GM23338 (cell line): Measurements from ENCODE around the gene PTPRN2. TPM values are rescaled to one million over a fixed set of nuclear protein-coding genes. Genes with fewer than 3 reads are reported as not detected.

Experiments
- ATAC-seq: fragments of 200-7000 bp; cut with Tn5 transposase; 3 replicates; pipeline ENCODE4 v1.9.1; 2020
- DNase-seq: peaks from one replicate; pipeline ENCODE4 v3.0.0-alpha.2; 2015; ENCODE audit warnings: low spot score
- H2AFZ ChIP-seq: fragments of 200-600 bp; sonication (generic); 2 replicates; pipeline ENCODE4 v1.8.0; 2016; ENCODE audit warnings: antibody characterized with exemption, mild to moderate bottlenecking, moderate library complexity
- H3F3A ChIP-seq: fragments of 200-600 bp; sonication (generic); replicated peaks from 2 replicates; pipeline ENCODE4 v1.8.0; 2017; ENCODE audit warnings: antibody characterized with exemption, mixed run types, low read depth
- H3K27ac ChIP-seq: fragments of 200-600 bp; sonication (generic); 2 replicates; pipeline ENCODE4 v1.6.1; 2016; ENCODE audit warnings: low read depth
- H3K27me3 ChIP-seq: fragments of 200-600 bp; sonication (generic); 2 replicates; pipeline ENCODE4 v1.8.0; 2016; ENCODE audit warnings: mild to moderate bottlenecking, mixed run types, moderate library complexity; ENCODE audit not compliant: insufficient read depth
- H3K36me3 ChIP-seq: fragments of 200-600 bp; sonication (generic); 2 replicates; pipeline ENCODE4 v1.8.0; 2016; ENCODE audit warnings: mild to moderate bottlenecking; ENCODE audit not compliant: insufficient read depth
- H3K4me1 ChIP-seq: fragments of 200-600 bp; sonication (generic); 2 replicates; pipeline ENCODE4 v1.8.0; 2016; ENCODE audit warnings: mild to moderate bottlenecking, moderate library complexity; ENCODE audit not compliant: insufficient read depth
- H3K4me2 ChIP-seq: fragments of 200-600 bp; sonication (generic); 2 replicates; pipeline ENCODE4 v1.7.1; 2017; ENCODE audit warnings: mixed run types
- H3K4me3 ChIP-seq: fragments of 200-600 bp; sonication (generic); 2 replicates; pipeline ENCODE4 v1.6.1; 2016; ENCODE audit warnings: mixed run types
- H3K79me2 ChIP-seq: fragments of 200-600 bp; sonication (generic); replicated peaks from 2 replicates; pipeline ENCODE4 v1.8.0; 2017; ENCODE audit warnings: mild to moderate bottlenecking; ENCODE audit not compliant: insufficient read depth
- H3K9me2 ChIP-seq: fragments of 200-600 bp; sonication (generic); 2 replicates; pipeline ENCODE4 v1.8.0; 2017; ENCODE audit not compliant: insufficient read depth
- H4K20me1 ChIP-seq: fragments of 200-600 bp; sonication (generic); replicated peaks from 2 replicates; pipeline ENCODE4 v1.8.0; 2017; ENCODE audit warnings: mild to moderate bottlenecking; ENCODE audit not compliant: insufficient read depth
- H3K27ac Mint-ChIP-seq: 2 replicates; pipeline ENCODE4 v1.8.0; 2020; ENCODE audit warnings: inconsistent platforms, mild to moderate bottlenecking, moderate library complexity, mixed read lengths
- H3K27me3 Mint-ChIP-seq: 3 replicates; pipeline ENCODE4 v1.8.0; 2022; ENCODE audit warnings: low read depth, mild to moderate bottlenecking, moderate library complexity, mixed read lengths, inconsistent platforms; ENCODE audit not compliant: insufficient read depth, poor library complexity
- H3K36me3 Mint-ChIP-seq: 3 replicates; pipeline ENCODE4 v1.8.0; 2021; ENCODE audit warnings: low read depth, mild to moderate bottlenecking, inconsistent platforms, moderate library complexity, mixed read lengths
- H3K4me1 Mint-ChIP-seq: 3 replicates; pipeline ENCODE4 v1.8.0; 2020; ENCODE audit warnings: mild to moderate bottlenecking, inconsistent platforms, mixed read lengths
- H3K4me3 Mint-ChIP-seq: 3 replicates; pipeline ENCODE4 v1.8.0; 2021; ENCODE audit warnings: moderate library complexity, mild to moderate bottlenecking, inconsistent platforms, mixed read lengths
- H3K9me3 Mint-ChIP-seq: 3 replicates; pipeline ENCODE4 v1.8.0; 2020; ENCODE audit warnings: moderate library complexity, mild to moderate bottlenecking, inconsistent platforms, mixed read lengths
- EZH2 ChIP-seq: fragments of 200-600 bp; sonication (generic); IDR thresholded peaks from one replicate; pipeline ENCODE4 v1.8.0; 2017; ENCODE audit warnings: antibody characterized with exemption, mild to moderate bottlenecking, low read depth; ENCODE audit not compliant: unreplicated experiment
- EZH2phosphoT487 ChIP-seq: fragments of 200-600 bp; sonication (generic); IDR thresholded peaks from one replicate; pipeline ENCODE4 v1.8.1; 2018; ENCODE audit warnings: antibody characterized with exemption; ENCODE audit not compliant: unreplicated experiment
- JUNB ChIP-seq: IDR thresholded peaks from one replicate; pipeline ENCODE4 v1.6.1; 2016; ENCODE audit warnings: antibody characterized with exemption; ENCODE audit not compliant: unreplicated experiment
- NANOG ChIP-seq: IDR thresholded peaks from 2 replicates; pipeline ENCODE4 v1.6.1; 2016; ENCODE audit warnings: antibody characterized with exemption, borderline replicate concordance
- POLR2AphosphoS5 ChIP-seq: IDR thresholded peaks from 2 replicates; pipeline ENCODE4 v1.6.1; 2016; ENCODE audit warnings: antibody characterized with exemption, low read depth
- STAT1 ChIP-seq: IDR thresholded peaks from one replicate; pipeline ENCODE4 v1.6.1; 2016; ENCODE audit warnings: antibody characterized with exemption; ENCODE audit not compliant: unreplicated experiment
- ZNF114 ChIP-seq: fragments of 250-450 bp; sonication (Bioruptor Pico); IDR thresholded peaks from 2 replicates; pipeline ENCODE4 v1.5.0; 2020; ENCODE audit warnings: mild to moderate bottlenecking, moderate library complexity
- ZNF331 ChIP-seq: fragments of 250-450 bp; sonication (Bioruptor Pico); IDR thresholded peaks from 2 replicates; pipeline ENCODE4 v1.5.0; 2020; ENCODE audit warnings: low read depth, mild to moderate bottlenecking, moderate library complexity
- polyA plus RNA-seq: library from polyadenylated mRNA; unstranded; fragments of >200 nt; fragmentation: Nextera tagmentation; extraction: Ambion mirVana; gene quantifications from 2 replicates; pipeline ENCODE4 v1.2.1, GENCODE V29; 2016
- total RNA-seq: library from RNA; depleted of rRNA; stranded (reverse); fragments of >200 nt; shearing (Covaris generic); gene quantifications from 2 replicates; pipeline ENCODE4 v1.2.3, GENCODE V29; 2014
- TF ChIP-seq, protein P1 (sequence below): fragments of 250-450 bp; sonication (Bioruptor Pico); IDR thresholded peaks from 2 replicates; pipeline ENCODE4 v1.5.0; 2020; ENCODE audit warnings: mild to moderate bottlenecking, moderate library complexity
- TF ChIP-seq, protein P2 (sequence below): IDR thresholded peaks from 2 replicates; pipeline ENCODE4 v1.6.1; 2016; ENCODE audit warnings: antibody characterized with exemption
- TF ChIP-seq, protein P3 (sequence below), 2 experiments: fragments of 200-600 bp in 1 of 2; sonication (generic) in 1 of 2; conservative IDR thresholded peaks; 2 replicates each; pipeline versions ENCODE4 v1.5.1 to v1.6.1; 2016 to 2017; ENCODE audit warnings: antibody characterized with exemption in 2 of 2, low read depth in 2 of 2, mild to moderate bottlenecking in 2 of 2, moderate library complexity in 1 of 2
- TF ChIP-seq, protein P4 (sequence below): IDR thresholded peaks from one replicate; pipeline ENCODE4 v1.6.1; 2018; ENCODE audit warnings: antibody characterized with exemption; ENCODE audit not compliant: unreplicated experiment

Gene PTPRN2
- total and polyA plus RNA-seq, 2 experiments from 2014 or later = 0.87 to 4.0 TPM

DNA sequence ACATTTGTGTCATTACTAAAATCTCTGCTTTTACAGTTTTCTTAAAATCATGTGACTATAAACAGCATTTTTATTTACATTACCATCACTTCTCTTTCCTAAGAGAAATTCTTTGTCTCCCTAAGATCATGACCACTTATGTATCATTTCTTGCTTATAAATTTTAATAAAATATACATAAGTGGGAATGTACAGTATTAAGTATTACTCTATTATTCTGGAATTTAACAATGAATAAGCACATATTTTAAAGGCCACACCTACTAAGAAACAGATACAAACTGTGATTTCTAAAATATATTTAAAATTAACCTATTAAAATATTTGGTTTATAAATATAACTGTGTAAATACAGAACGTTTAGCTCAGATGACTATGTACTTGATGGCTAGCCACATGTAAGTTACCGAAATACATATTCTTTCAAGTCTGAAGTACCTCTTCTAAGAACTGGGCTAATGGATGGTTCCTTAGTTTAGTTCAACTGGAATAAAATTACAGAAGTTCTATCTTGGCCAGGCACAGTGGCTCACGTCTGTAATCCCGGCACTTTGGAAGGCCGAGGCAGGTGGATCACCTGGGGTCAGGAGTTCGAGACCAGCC, 33.3 kb upstream of the PTPRN2 start (continued):
- TF ChIP-seq, protein P1, sequence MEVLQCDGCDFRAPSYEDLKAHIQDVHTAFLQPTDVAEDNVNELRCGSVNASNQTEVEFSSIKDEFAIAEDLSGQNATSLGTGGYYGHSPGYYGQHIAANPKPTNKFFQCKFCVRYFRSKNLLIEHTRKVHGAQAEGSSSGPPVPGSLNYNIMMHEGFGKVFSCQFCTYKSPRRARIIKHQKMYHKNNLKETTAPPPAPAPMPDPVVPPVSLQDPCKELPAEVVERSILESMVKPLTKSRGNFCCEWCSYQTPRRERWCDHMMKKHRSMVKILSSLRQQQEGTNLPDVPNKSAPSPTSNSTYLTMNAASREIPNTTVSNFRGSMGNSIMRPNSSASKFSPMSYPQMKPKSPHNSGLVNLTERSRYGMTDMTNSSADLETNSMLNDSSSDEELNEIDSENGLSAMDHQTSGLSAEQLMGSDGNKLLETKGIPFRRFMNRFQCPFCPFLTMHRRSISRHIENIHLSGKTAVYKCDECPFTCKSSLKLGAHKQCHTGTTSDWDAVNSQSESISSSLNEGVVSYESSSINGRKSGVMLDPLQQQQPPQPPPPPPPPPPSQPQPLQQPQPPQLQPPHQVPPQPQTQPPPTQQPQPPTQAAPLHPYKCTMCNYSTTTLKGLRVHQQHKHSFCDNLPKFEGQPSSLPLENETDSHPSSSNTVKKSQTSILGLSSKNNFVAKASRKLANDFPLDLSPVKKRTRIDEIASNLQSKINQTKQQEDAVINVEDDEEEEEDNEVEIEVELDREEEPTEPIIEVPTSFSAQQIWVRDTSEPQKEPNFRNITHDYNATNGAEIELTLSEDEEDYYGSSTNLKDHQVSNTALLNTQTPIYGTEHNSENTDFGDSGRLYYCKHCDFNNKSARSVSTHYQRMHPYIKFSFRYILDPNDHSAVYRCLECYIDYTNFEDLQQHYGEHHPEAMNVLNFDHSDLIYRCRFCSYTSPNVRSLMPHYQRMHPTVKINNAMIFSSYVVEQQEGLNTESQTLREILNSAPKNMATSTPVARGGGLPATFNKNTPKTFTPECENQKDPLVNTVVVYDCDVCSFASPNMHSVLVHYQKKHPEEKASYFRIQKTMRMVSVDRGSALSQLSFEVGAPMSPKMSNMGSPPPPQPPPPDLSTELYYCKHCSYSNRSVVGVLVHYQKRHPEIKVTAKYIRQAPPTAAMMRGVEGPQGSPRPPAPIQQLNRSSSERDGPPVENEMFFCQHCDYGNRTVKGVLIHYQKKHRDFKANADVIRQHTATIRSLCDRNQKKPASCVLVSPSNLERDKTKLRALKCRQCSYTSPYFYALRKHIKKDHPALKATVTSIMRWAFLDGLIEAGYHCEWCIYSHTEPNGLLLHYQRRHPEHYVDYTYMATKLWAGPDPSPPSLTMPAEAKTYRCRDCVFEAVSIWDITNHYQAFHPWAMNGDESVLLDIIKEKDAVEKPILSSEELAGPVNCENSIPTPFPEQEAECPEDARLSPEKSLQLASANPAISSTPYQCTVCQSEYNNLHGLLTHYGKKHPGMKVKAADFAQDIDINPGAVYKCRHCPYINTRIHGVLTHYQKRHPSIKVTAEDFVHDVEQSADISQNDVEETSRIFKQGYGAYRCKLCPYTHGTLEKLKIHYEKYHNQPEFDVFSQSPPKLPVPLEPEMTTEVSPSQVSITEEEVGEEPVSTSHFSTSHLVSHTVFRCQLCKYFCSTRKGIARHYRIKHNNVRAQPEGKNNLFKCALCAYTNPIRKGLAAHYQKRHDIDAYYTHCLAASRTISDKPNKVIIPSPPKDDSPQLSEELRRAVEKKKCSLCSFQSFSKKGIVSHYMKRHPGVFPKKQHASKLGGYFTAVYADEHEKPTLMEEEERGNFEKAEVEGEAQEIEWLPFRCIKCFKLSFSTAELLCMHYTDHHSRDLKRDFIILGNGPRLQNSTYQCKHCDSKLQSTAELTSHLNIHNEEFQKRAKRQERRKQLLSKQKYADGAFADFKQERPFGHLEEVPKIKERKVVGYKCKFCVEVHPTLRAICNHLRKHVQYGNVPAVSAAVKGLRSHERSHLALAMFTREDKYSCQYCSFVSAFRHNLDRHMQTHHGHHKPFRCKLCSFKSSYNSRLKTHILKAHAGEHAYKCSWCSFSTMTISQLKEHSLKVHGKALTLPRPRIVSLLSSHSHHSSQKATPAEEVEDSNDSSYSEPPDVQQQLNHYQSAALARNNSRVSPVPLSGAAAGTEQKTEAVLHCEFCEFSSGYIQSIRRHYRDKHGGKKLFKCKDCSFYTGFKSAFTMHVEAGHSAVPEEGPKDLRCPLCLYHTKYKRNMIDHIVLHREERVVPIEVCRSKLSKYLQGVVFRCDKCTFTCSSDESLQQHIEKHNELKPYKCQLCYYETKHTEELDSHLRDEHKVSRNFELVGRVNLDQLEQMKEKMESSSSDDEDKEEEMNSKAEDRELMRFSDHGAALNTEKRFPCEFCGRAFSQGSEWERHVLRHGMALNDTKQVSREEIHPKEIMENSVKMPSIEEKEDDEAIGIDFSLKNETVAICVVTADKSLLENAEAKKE (CRISPR knock-in tag) = no peak
- TF ChIP-seq NANOG = no peak
- TF ChIP-seq ZNF114 (CRISPR knock-in tag) = no peak
- TF ChIP-seq STAT1 = no peak
- TF ChIP-seq POLR2AphosphoS5 = no peak
- no peak for TF ChIP-seq EZH2phosphoT487
- TF ChIP-seq, protein P2, sequence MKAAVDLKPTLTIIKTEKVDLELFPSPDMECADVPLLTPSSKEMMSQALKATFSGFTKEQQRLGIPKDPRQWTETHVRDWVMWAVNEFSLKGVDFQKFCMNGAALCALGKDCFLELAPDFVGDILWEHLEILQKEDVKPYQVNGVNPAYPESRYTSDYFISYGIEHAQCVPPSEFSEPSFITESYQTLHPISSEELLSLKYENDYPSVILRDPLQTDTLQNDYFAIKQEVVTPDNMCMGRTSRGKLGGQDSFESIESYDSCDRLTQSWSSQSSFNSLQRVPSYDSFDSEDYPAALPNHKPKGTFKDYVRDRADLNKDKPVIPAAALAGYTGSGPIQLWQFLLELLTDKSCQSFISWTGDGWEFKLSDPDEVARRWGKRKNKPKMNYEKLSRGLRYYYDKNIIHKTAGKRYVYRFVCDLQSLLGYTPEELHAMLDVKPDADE = no peak
- TF ChIP-seq ZNF331 (CRISPR knock-in tag) = no peak
- no peak for TF ChIP-seq JUNB

DNA sequence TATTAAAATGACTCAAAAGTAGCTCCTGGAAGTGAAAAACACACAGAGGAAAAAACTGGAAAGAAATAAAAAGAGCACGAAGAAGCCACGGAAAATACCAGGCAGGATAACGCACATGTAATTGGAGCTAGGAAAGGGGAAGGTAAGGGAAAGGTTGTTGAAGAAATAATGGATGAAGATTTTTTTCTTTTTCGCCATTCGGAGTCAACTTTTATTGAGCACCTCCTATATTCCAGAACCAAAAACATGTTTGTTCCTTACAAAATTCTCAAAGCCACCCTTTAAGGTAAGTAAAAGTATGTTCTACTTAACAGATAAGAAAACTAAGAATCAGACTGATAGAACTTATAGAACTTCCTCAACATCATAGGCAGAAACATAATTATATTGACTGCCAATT, 32.8 kb upstream of the PTPRN2 start:
- Histone ChIP-seq H3K36me3 (peaks cover 5% of the 10 kb centered on the region; the same call in 1 of the 2 replicates), H3K9me2 (peaks cover 5% of the 10 kb centered on the region; the same call in 1 of the 2 replicates), H3K4me2 (no peak overlapping the region), H3K27me3 (no peaks in the 10 kb centered on the region), H4K20me1 (no peaks in the 10 kb centered on the region), H3F3A (no peaks in the 10 kb centered on the region), H3K4me3 (no peak overlapping the region), H3K79me2 (peaks cover 9% of the 10 kb centered on the region), H3K4me1 (peaks cover 26% of the 10 kb centered on the region), H2AFZ (no peak overlapping the region), H3K27ac (no peak overlapping the region)
- Mint-ChIP-seq H3K4me3 (no peak overlapping the region), H3K27me3 (peaks cover 7% of the 10 kb centered on the region), H3K36me3 (peaks cover 35% of the 10 kb centered on the region), H3K4me1 (peaks cover 41% of the 10 kb centered on the region), H3K27ac (no peak overlapping the region), H3K9me3 (no peaks in the 10 kb centered on the region)
- ATAC-seq = no peak
- no peak for DNase-seq
- TF ChIP-seq, protein P3, sequence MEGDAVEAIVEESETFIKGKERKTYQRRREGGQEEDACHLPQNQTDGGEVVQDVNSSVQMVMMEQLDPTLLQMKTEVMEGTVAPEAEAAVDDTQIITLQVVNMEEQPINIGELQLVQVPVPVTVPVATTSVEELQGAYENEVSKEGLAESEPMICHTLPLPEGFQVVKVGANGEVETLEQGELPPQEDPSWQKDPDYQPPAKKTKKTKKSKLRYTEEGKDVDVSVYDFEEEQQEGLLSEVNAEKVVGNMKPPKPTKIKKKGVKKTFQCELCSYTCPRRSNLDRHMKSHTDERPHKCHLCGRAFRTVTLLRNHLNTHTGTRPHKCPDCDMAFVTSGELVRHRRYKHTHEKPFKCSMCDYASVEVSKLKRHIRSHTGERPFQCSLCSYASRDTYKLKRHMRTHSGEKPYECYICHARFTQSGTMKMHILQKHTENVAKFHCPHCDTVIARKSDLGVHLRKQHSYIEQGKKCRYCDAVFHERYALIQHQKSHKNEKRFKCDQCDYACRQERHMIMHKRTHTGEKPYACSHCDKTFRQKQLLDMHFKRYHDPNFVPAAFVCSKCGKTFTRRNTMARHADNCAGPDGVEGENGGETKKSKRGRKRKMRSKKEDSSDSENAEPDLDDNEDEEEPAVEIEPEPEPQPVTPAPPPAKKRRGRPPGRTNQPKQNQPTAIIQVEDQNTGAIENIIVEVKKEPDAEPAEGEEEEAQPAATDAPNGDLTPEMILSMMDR (conservative IDR thresholded peaks at IDR 0.05; ENCODE audit: low read depth in 2 of 2) = no peak
- TF ChIP-seq EZH2 (no peak), ZNF114 (CRISPR knock-in tag) (no peak), JUNB (no peak), EZH2phosphoT487 (no peak), ZNF331 (CRISPR knock-in tag) (no peak)
- TF ChIP-seq, protein P4, sequence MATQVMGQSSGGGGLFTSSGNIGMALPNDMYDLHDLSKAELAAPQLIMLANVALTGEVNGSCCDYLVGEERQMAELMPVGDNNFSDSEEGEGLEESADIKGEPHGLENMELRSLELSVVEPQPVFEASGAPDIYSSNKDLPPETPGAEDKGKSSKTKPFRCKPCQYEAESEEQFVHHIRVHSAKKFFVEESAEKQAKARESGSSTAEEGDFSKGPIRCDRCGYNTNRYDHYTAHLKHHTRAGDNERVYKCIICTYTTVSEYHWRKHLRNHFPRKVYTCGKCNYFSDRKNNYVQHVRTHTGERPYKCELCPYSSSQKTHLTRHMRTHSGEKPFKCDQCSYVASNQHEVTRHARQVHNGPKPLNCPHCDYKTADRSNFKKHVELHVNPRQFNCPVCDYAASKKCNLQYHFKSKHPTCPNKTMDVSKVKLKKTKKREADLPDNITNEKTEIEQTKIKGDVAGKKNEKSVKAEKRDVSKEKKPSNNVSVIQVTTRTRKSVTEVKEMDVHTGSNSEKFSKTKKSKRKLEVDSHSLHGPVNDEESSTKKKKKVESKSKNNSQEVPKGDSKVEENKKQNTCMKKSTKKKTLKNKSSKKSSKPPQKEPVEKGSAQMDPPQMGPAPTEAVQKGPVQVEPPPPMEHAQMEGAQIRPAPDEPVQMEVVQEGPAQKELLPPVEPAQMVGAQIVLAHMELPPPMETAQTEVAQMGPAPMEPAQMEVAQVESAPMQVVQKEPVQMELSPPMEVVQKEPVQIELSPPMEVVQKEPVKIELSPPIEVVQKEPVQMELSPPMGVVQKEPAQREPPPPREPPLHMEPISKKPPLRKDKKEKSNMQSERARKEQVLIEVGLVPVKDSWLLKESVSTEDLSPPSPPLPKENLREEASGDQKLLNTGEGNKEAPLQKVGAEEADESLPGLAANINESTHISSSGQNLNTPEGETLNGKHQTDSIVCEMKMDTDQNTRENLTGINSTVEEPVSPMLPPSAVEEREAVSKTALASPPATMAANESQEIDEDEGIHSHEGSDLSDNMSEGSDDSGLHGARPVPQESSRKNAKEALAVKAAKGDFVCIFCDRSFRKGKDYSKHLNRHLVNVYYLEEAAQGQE = no peak
